Measurements from ENCODE around the gene PRRT1B. TPM values are rescaled to one million over a fixed set of nuclear protein-coding genes. Genes with fewer than 3 reads are reported as not detected.

The PRRT1B gene
- polyA plus RNA-seq, 1 donor: 2.0 TPM

GRCh38 chr9:131598121-131598520 is 52.8 kb downstream of the PRRT1B start:
- peaks cover 86% of the 10 kb centered on the region for H3K36me3 ChIP-seq (ENCODE audit: control insufficient read depth, insufficient read depth, low read length)
- DNase-seq: peak; percentile 13 to 16

GRCh38 chr9:131601683-131602181 is 56.4 kb downstream of the PRRT1B start:
- Histone ChIP-seq H3K9me3 (ENCODE audit: control insufficient read depth, low read depth, low read length) (no peaks in the 10 kb centered on the region), H3K27ac (ENCODE audit: low read length) (no peak overlapping the region), H3K4me3 (ENCODE audit: low read length) (no peak overlapping the region), H3K36me3 (ENCODE audit: control insufficient read depth, insufficient read depth, low read length) (peaks cover 80% of the 10 kb centered on the region), H3K27me3 (ENCODE audit: control insufficient read depth, insufficient read depth, low read length) (no peaks in the 10 kb centered on the region), H3K4me1 (ENCODE audit: control insufficient read depth, insufficient read depth, low read length) (no peaks in the 10 kb centered on the region)
- no peak for DNase-seq
- WGBS (ENCODE audit: insufficient coverage, low lambda C conversion rate): no CpG with 5 or more reads among the region's 14 CpGs

More at GRCh38 chr9:131598121-131598520, 52.8 kb downstream of the PRRT1B start:
- Histone ChIP-seq H3K4me3 (ENCODE audit: low read length) (no peak overlapping the region), H3K9me3 (ENCODE audit: control insufficient read depth, low read depth, low read length) (no peaks in the 10 kb centered on the region), H3K27me3 (ENCODE audit: control insufficient read depth, insufficient read depth, low read length) (no peaks in the 10 kb centered on the region), H3K27ac (ENCODE audit: low read length) (no peak overlapping the region), H3K4me1 (ENCODE audit: control insufficient read depth, insufficient read depth, low read length) (no peaks in the 10 kb centered on the region)
- WGBS (ENCODE audit: insufficient coverage, low lambda C conversion rate): no CpG with 5 or more reads among the region's 17 CpGs

GRCh38 chr9:131603199-131603598 is 57.9 kb downstream of the PRRT1B start:
- Histone ChIP-seq H3K27ac (ENCODE audit: low read length) (no peak overlapping the region), H3K36me3 (ENCODE audit: control insufficient read depth, insufficient read depth, low read length) (peaks cover 73% of the 10 kb centered on the region), H3K4me3 (ENCODE audit: low read length) (no peak overlapping the region), H3K27me3 (ENCODE audit: control insufficient read depth, insufficient read depth, low read length) (no peaks in the 10 kb centered on the region), H3K4me1 (ENCODE audit: control insufficient read depth, insufficient read depth, low read length) (peaks cover 9% of the 10 kb centered on the region), H3K9me3 (ENCODE audit: control insufficient read depth, low read depth, low read length) (no peaks in the 10 kb centered on the region)
- no peak for DNase-seq
- no CpG with 5 or more reads among the region's 9 CpGs for WGBS (ENCODE audit: insufficient coverage, low lambda C conversion rate)

- peaks cover 72% of the 10 kb centered on the region for H3K36me3 ChIP-seq (ENCODE audit: control insufficient read depth, insufficient read depth, low read length)
- no CpG with 5 or more reads among the region's 16 CpGs for WGBS (ENCODE audit: insufficient coverage, low lambda C conversion rate)
Observed at GRCh38 chr9:131603711-131604439, 58.6 kb downstream of the PRRT1B start.

GRCh38 chr9:131605770-131606590 is 60.7 kb downstream of the PRRT1B start:
- Histone ChIP-seq H3K27ac (ENCODE audit: low read length) (no peak overlapping the region), H3K36me3 (ENCODE audit: control insufficient read depth, insufficient read depth, low read length) (peaks cover 65% of the 10 kb centered on the region), H3K9me3 (ENCODE audit: control insufficient read depth, low read depth, low read length) (no peaks in the 10 kb centered on the region), H3K4me1 (ENCODE audit: control insufficient read depth, insufficient read depth, low read length) (peaks cover 16% of the 10 kb centered on the region), H3K4me3 (ENCODE audit: low read length) (no peak overlapping the region), H3K27me3 (ENCODE audit: control insufficient read depth, insufficient read depth, low read length) (no peaks in the 10 kb centered on the region)
- WGBS (ENCODE audit: insufficient coverage, low lambda C conversion rate): 20% methylated on average over 1 of the region's 9 CpGs
- peak; percentile 67 to 82 for DNase-seq

More at GRCh38 chr9:131603711-131604439, 58.6 kb downstream of the PRRT1B start:
- Histone ChIP-seq H3K27me3 (ENCODE audit: control insufficient read depth, insufficient read depth, low read length) (no peaks in the 10 kb centered on the region), H3K4me1 (ENCODE audit: control insufficient read depth, insufficient read depth, low read length) (peaks cover 11% of the 10 kb centered on the region), H3K9me3 (ENCODE audit: control insufficient read depth, low read depth, low read length) (no peaks in the 10 kb centered on the region), H3K27ac (ENCODE audit: low read length) (no peak overlapping the region), H3K4me3 (ENCODE audit: low read length) (no peak overlapping the region)
- no peak for DNase-seq

- Histone ChIP-seq H3K27me3 (ENCODE audit: control insufficient read depth, insufficient read depth, low read length) (no peaks in the 10 kb centered on the region), H3K36me3 (ENCODE audit: control insufficient read depth, insufficient read depth, low read length) (peaks cover 61% of the 10 kb centered on the region), H3K9me3 (ENCODE audit: control insufficient read depth, low read depth, low read length) (no peaks in the 10 kb centered on the region), H3K4me3 (ENCODE audit: low read length) (no peak overlapping the region), H3K4me1 (ENCODE audit: control insufficient read depth, insufficient read depth, low read length) (peaks cover 16% of the 10 kb centered on the region), H3K27ac (ENCODE audit: low read length) (no peak overlapping the region)
- DNase-seq: no peak
- WGBS (ENCODE audit: insufficient coverage, low lambda C conversion rate): no CpG with 5 or more reads among the region's 13 CpGs
Observed at GRCh38 chr9:131606896-131607567, 61.7 kb downstream of the PRRT1B start.

GRCh38 chr9:131607591-131607990 is 62.3 kb downstream of the PRRT1B start:
- Histone ChIP-seq H3K4me1 (ENCODE audit: control insufficient read depth, insufficient read depth, low read length) (peaks cover 16% of the 10 kb centered on the region), H3K36me3 (ENCODE audit: control insufficient read depth, insufficient read depth, low read length) (peaks cover 60% of the 10 kb centered on the region), H3K27ac (ENCODE audit: low read length) (peak overlapping the region; percentile 58), H3K4me3 (ENCODE audit: low read length) (no peak overlapping the region), H3K9me3 (ENCODE audit: control insufficient read depth, low read depth, low read length) (no peaks in the 10 kb centered on the region), H3K27me3 (ENCODE audit: control insufficient read depth, insufficient read depth, low read length) (no peaks in the 10 kb centered on the region)
- no CpG with 5 or more reads among the region's 8 CpGs for WGBS (ENCODE audit: insufficient coverage, low lambda C conversion rate)
- DNase-seq: no peak

- H3K4me3 ChIP-seq (ENCODE audit: low read length): no peak overlapping the region
- H3K9me3 ChIP-seq (ENCODE audit: control insufficient read depth, low read depth, low read length): no peaks in the 10 kb centered on the region
- peaks cover 62% of the 10 kb centered on the region for H3K36me3 ChIP-seq (ENCODE audit: control insufficient read depth, insufficient read depth, low read length)
- WGBS (ENCODE audit: insufficient coverage, low lambda C conversion rate): 80% methylated on average over 2 of the region's 12 CpGs
- DNase-seq: peak; percentile 33 to 46
- peak overlapping the region; percentile 73 for H3K27ac ChIP-seq (ENCODE audit: low read length)
- H3K27me3 ChIP-seq (ENCODE audit: control insufficient read depth, insufficient read depth, low read length): no peaks in the 10 kb centered on the region
- peaks cover 16% of the 10 kb centered on the region for H3K4me1 ChIP-seq (ENCODE audit: control insufficient read depth, insufficient read depth, low read length)
Observed at GRCh38 chr9:131608493-131609037, 63.2 kb downstream of the PRRT1B start.

Data from large intestine (tissue), 3 donors.